ENCODE data around the gene BRD9.

DNA sequence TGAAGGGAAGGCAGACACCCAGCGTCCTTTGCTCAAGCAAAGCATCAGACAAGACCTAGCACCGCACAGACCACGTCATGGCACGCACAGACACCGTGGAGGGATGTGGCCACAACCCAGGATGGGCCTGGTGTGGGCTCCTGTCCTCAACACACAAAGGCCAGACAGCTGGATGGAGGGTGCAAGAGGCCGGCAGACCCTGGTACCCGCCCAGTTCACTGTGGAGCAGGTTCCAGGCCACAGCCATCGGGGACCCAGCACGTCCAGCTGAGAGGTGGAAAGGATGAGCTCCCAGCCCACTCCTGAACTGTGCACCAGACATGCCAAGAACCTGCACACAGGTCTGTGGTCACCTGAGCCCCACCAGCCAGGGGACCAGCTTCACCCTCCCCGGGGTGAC, 26.8 kb downstream of the BRD9 start:
- TF ChIP-seq, protein P1, sequence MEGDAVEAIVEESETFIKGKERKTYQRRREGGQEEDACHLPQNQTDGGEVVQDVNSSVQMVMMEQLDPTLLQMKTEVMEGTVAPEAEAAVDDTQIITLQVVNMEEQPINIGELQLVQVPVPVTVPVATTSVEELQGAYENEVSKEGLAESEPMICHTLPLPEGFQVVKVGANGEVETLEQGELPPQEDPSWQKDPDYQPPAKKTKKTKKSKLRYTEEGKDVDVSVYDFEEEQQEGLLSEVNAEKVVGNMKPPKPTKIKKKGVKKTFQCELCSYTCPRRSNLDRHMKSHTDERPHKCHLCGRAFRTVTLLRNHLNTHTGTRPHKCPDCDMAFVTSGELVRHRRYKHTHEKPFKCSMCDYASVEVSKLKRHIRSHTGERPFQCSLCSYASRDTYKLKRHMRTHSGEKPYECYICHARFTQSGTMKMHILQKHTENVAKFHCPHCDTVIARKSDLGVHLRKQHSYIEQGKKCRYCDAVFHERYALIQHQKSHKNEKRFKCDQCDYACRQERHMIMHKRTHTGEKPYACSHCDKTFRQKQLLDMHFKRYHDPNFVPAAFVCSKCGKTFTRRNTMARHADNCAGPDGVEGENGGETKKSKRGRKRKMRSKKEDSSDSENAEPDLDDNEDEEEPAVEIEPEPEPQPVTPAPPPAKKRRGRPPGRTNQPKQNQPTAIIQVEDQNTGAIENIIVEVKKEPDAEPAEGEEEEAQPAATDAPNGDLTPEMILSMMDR (optimal IDR thresholded peaks at IDR 0.05 in 1 of 3, IDR thresholded peaks at IDR 0.05 in 1 of 3, conservative IDR thresholded peaks at IDR 0.05 in 1 of 3; ENCODE audit: extremely low read depth in 1 of 3, insufficient read depth in 2 of 3, low read length in 3 of 3): no peak
- TF ChIP-seq EZH2 (IDR thresholded peaks at IDR 0.05; ENCODE audit: low read length): no peak
